Osteocyte (in vitro differentiated cells): ENCODE data around the gene FAM98C. TPM values are rescaled to one million over a fixed set of nuclear protein-coding genes. Genes with fewer than 3 reads are reported as not detected.
"Not testable (repeated sequence)": the region's sequence is repeated elsewhere in the genome, so short reads cannot be mapped to it uniquely, and the experiment has no call there.

Experiments
- DNase-seq: peaks from one replicate; pipeline ENCODE4 v3.0.0; 2021; ENCODE audit warnings: mixed read lengths; ENCODE audit not compliant: unreplicated experiment; ENCODE audit errors: extremely low spot score
- H3K27ac Mint-ChIP-seq: one replicate; pipeline ENCODE4 v1.8.0; 2021; ENCODE audit warnings: mild to moderate bottlenecking, mixed read lengths; ENCODE audit not compliant: unreplicated experiment
- H3K27me3 Mint-ChIP-seq: one replicate; pipeline ENCODE4 v1.8.0; 2021; ENCODE audit warnings: mixed read lengths; ENCODE audit not compliant: unreplicated experiment
- H3K36me3 Mint-ChIP-seq: one replicate; pipeline ENCODE4 v1.8.0; 2021; ENCODE audit warnings: mixed read lengths; ENCODE audit not compliant: unreplicated experiment
- H3K4me1 Mint-ChIP-seq: one replicate; pipeline ENCODE4 v1.8.0; 2021; ENCODE audit warnings: mixed read lengths; ENCODE audit not compliant: unreplicated experiment
- H3K4me3 Mint-ChIP-seq: one replicate; pipeline ENCODE4 v1.8.0; 2021; ENCODE audit warnings: mild to moderate bottlenecking, moderate library complexity, mixed read lengths; ENCODE audit not compliant: unreplicated experiment
- H3K9me3 Mint-ChIP-seq: one replicate; pipeline ENCODE4 v1.8.0; 2021; ENCODE audit warnings: mixed read lengths; ENCODE audit not compliant: unreplicated experiment
- CTCF ChIP-seq: fragments of 200-600 bp; sonication (generic); IDR thresholded peaks from 2 replicates; pipeline ENCODE4 v1.5.0; 2021; ENCODE audit warnings: antibody characterized with exemption, mild to moderate bottlenecking, moderate library complexity
- total RNA-seq: library from RNA; stranded (reverse); gene quantifications from 2 replicates; pipeline ENCODE4 v1.2.1, GENCODE V29; 2021

FAM98C gene
- total RNA-seq, 1 donor from 2014 or later = 19.4 TPM

GRCh38 chr19:38405276-38405675, 2.4 kb downstream of the FAM98C start:
- no peak for TF ChIP-seq CTCF
- no peak overlapping the region for H3K4me3 Mint-ChIP-seq
- DNase-seq = no peak
- peaks cover 8% of the 10 kb centered on the region for H3K4me1 Mint-ChIP-seq
- H3K36me3 Mint-ChIP-seq = peaks cover 10% of the 10 kb centered on the region
- no peak overlapping the region for H3K27ac Mint-ChIP-seq
- H3K9me3 Mint-ChIP-seq = no peaks in the 10 kb centered on the region
- no peaks in the 10 kb centered on the region for H3K27me3 Mint-ChIP-seq

GRCh38 chr19:38409631-38410133, 6.8 kb downstream of the FAM98C start:
- no peak for DNase-seq
- no peak for TF ChIP-seq CTCF
- Mint-ChIP-seq H3K27ac (no peak overlapping the region), H3K36me3 (peaks cover 10% of the 10 kb centered on the region), H3K4me3 (no peak overlapping the region), H3K9me3 (no peaks in the 10 kb centered on the region), H3K27me3 (no peaks in the 10 kb centered on the region), H3K4me1 (no peaks in the 10 kb centered on the region)

- H3K27me3 Mint-ChIP-seq, DNase-seq, H3K4me3 Mint-ChIP-seq, H3K36me3 Mint-ChIP-seq, H3K4me1 Mint-ChIP-seq, H3K27ac Mint-ChIP-seq, H3K9me3 Mint-ChIP-seq: not testable (repeated sequence)
Measured at GRCh38 chr19:38410407-38410806, 7.5 kb downstream of the FAM98C start.

- no peaks in the 10 kb centered on the region for H3K27me3 Mint-ChIP-seq
- no peak for TF ChIP-seq CTCF
- H3K9me3 Mint-ChIP-seq = no peaks in the 10 kb centered on the region
- no peak for DNase-seq
- H3K27ac Mint-ChIP-seq = no peak overlapping the region
- H3K36me3 Mint-ChIP-seq = peaks cover 6% of the 10 kb centered on the region
- no peak overlapping the region for H3K4me3 Mint-ChIP-seq
- no peaks in the 10 kb centered on the region for H3K4me1 Mint-ChIP-seq
Measured at GRCh38 chr19:38411041-38411712, 8.3 kb downstream of the FAM98C start.

GRCh38 chr19:38411898-38412297, 9.0 kb downstream of the FAM98C start:
- not testable (repeated sequence) for H3K4me1 Mint-ChIP-seq, H3K9me3 Mint-ChIP-seq, H3K27me3 Mint-ChIP-seq, H3K4me3 Mint-ChIP-seq, DNase-seq, H3K36me3 Mint-ChIP-seq, H3K27ac Mint-ChIP-seq

GRCh38 chr19:38412491-38412890, 9.6 kb downstream of the FAM98C start:
- H3K27ac Mint-ChIP-seq = no peak overlapping the region
- peaks cover 3% of the 10 kb centered on the region for H3K4me1 Mint-ChIP-seq
- DNase-seq = no peak
- peaks cover 4% of the 10 kb centered on the region for H3K36me3 Mint-ChIP-seq
- peaks cover 11% of the 10 kb centered on the region for H3K27me3 Mint-ChIP-seq
- no peaks in the 10 kb centered on the region for H3K9me3 Mint-ChIP-seq
- no peak overlapping the region for H3K4me3 Mint-ChIP-seq
- no peak for TF ChIP-seq CTCF
